Measurements from ENCODE around the gene RCAN3. TPM values are rescaled to one million over a fixed set of nuclear protein-coding genes. Genes with fewer than 3 reads are reported as not detected.

RCAN3 gene
- total and polyA plus RNA-seq, 2 experiments from 2014 or later = 6.2 to 10.1 TPM

DNA sequence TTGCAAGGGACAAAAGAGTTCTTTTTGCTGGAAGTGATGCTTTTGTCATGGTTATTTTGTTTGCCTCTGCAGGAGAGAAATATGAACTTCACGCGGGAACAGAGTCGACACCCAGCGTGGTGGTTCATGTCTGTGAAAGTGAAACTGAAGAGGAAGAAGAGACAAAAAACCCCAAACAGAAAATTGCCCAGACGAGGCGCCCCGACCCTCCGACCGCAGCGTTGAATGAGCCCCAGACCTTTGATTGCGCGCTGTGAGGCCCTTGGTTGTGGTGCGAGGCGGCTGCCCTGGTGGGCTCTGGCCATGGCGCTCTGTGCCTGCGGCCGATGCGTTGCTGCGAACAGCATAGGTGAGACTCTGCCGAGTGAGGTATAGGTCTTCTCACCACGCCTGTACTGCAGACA is 32.4 kb downstream of the RCAN3 start:
- WGBS (ENCODE audit: low lambda C conversion rate, missing lambda C conversion rate) = 90% methylated on average over 21 of the region's 21 CpGs

DNA sequence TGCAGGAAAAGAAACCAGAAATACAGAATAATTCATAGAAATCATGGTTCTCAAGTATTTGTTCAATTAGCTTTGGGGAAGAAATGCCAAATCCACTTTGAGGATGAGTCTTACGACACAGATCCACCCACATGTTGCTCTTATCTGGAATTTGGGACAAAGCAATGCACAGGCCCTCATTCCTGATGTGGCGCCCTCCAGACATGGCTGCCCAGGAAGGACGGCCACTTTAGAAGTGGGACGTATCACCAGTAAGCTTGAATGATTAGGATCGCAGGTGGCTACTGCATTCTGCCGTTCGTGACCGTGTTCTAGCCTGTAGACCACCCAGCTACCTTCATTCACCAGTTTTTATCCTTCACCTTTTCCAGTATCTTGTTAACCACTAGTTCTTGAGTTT is 33.1 kb downstream of the RCAN3 start:
- Histone ChIP-seq H3K4me2 (no peak overlapping the region), H3K4me1 (ENCODE audit: insufficient read depth) (peaks cover 17% of the 10 kb centered on the region), H3K9me2 (replicated peaks; ENCODE audit: insufficient read depth) (no peaks in the 10 kb centered on the region), H3K27ac (no peak overlapping the region), H3K79me2 (no peaks in the 10 kb centered on the region), H3K27me3 (no peaks in the 10 kb centered on the region), H3K4me3 (no peak overlapping the region), H4K20me1 (ENCODE audit: insufficient read depth, poor library complexity, severe bottlenecking) (no peaks in the 10 kb centered on the region), H3K36me3 (replicated peaks; ENCODE audit: insufficient read depth, low read depth) (no peaks in the 10 kb centered on the region), H3K9me3 (ENCODE audit: low read depth) (no peaks in the 10 kb centered on the region), H2AFZ (no peak overlapping the region)
- no peak for DNase-seq (ENCODE audit: low spot score)
- WGBS (ENCODE audit: low lambda C conversion rate, missing lambda C conversion rate) = 85% methylated on average over 8 of the region's 8 CpGs
- no peak for TF ChIP-seq EZH2 (IDR thresholded peaks at IDR 0.05; ENCODE audit: borderline replicate concordance)
- no peak for TF ChIP-seq EZH2phosphoT487 (IDR thresholded peaks at IDR 0.05; ENCODE audit: low read depth, severe bottlenecking, unreplicated experiment)
- TF ChIP-seq, protein P1, sequence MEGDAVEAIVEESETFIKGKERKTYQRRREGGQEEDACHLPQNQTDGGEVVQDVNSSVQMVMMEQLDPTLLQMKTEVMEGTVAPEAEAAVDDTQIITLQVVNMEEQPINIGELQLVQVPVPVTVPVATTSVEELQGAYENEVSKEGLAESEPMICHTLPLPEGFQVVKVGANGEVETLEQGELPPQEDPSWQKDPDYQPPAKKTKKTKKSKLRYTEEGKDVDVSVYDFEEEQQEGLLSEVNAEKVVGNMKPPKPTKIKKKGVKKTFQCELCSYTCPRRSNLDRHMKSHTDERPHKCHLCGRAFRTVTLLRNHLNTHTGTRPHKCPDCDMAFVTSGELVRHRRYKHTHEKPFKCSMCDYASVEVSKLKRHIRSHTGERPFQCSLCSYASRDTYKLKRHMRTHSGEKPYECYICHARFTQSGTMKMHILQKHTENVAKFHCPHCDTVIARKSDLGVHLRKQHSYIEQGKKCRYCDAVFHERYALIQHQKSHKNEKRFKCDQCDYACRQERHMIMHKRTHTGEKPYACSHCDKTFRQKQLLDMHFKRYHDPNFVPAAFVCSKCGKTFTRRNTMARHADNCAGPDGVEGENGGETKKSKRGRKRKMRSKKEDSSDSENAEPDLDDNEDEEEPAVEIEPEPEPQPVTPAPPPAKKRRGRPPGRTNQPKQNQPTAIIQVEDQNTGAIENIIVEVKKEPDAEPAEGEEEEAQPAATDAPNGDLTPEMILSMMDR (IDR thresholded peaks at IDR 0.05; ENCODE audit: poor library complexity) = no peak

More for the DNA sequence above, 32.4 kb downstream of the RCAN3 start:
- H3K27ac ChIP-seq = no peak overlapping the region
- H4K20me1 ChIP-seq (ENCODE audit: insufficient read depth, poor library complexity, severe bottlenecking) = no peaks in the 10 kb centered on the region
- no peaks in the 10 kb centered on the region for H3K79me2 ChIP-seq
- no peak for TF ChIP-seq EZH2phosphoT487 (IDR thresholded peaks at IDR 0.05; ENCODE audit: low read depth, severe bottlenecking, unreplicated experiment)
- TF ChIP-seq EZH2 (IDR thresholded peaks at IDR 0.05; ENCODE audit: borderline replicate concordance) = no peak
- TF ChIP-seq, protein P1 (IDR thresholded peaks at IDR 0.05; ENCODE audit: poor library complexity) = no peak
- H3K27me3 ChIP-seq = no peaks in the 10 kb centered on the region
- no peak for DNase-seq (ENCODE audit: low spot score)
- no peaks in the 10 kb centered on the region for H3K9me3 ChIP-seq (ENCODE audit: low read depth)
- no peak overlapping the region for H3K4me3 ChIP-seq
- H3K9me2 ChIP-seq (replicated peaks; ENCODE audit: insufficient read depth) = no peaks in the 10 kb centered on the region
- H3K36me3 ChIP-seq (replicated peaks; ENCODE audit: insufficient read depth, low read depth) = no peaks in the 10 kb centered on the region
- no peak overlapping the region for H3K4me2 ChIP-seq
- H3K4me1 ChIP-seq (ENCODE audit: insufficient read depth) = peaks cover 10% of the 10 kb centered on the region
- H2AFZ ChIP-seq = no peak overlapping the region

DNA sequence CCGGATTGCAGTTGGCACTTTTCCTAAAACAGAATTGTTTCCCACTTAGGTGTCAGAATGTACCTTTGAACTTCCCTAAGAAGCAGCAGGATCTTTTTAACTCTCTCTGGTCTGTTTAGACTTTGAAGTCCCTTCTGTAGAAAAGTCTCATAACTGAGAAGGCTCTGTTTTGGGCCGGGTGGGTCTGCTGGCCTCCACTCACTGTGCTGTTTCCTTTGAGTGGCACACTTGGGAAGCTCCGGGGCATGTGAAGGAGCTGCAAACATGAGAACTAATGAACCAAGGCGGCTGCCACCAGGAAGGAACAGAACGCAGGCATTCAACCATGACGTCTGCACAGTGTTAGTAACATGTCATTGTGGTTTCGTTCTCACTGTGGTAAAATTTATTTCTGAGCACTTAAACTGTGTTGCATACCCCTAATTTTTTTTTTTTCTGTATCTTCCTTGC is 33.8 kb downstream of the RCAN3 start:
- Histone ChIP-seq H3K79me2 (no peaks in the 10 kb centered on the region), H3K27me3 (no peaks in the 10 kb centered on the region), H3K4me2 (no peak overlapping the region), H3K27ac (no peak overlapping the region), H3K9me2 (replicated peaks; ENCODE audit: insufficient read depth) (no peaks in the 10 kb centered on the region), H3K9me3 (ENCODE audit: low read depth) (no peaks in the 10 kb centered on the region), H2AFZ (no peak overlapping the region), H3K36me3 (replicated peaks; ENCODE audit: insufficient read depth, low read depth) (no peaks in the 10 kb centered on the region), H4K20me1 (ENCODE audit: insufficient read depth, poor library complexity, severe bottlenecking) (no peaks in the 10 kb centered on the region), H3K4me3 (no peak overlapping the region), H3K4me1 (ENCODE audit: insufficient read depth) (peaks cover 20% of the 10 kb centered on the region)
- DNase-seq (ENCODE audit: low spot score) = no peak
- 48% methylated on average over 7 of the region's 7 CpGs for WGBS (ENCODE audit: low lambda C conversion rate, missing lambda C conversion rate)
- TF ChIP-seq, protein P1 (IDR thresholded peaks at IDR 0.05; ENCODE audit: poor library complexity) = no peak
- TF ChIP-seq EZH2 (IDR thresholded peaks at IDR 0.05; ENCODE audit: borderline replicate concordance) = no peak
- TF ChIP-seq EZH2phosphoT487 (IDR thresholded peaks at IDR 0.05; ENCODE audit: low read depth, severe bottlenecking, unreplicated experiment) = no peak
